K562 (cell line): ENCODE data around the gene EEF2. TPM values are rescaled to one million over a fixed set of nuclear protein-coding genes. Genes with fewer than 3 reads are reported as not detected.
A peak's percentile ranks its signal among the peaks of the same experiment; 100 is the strongest.

ENCODE experiments used
- CHCHD3 ChIP-seq: fragments of 250-450 bp; sonication (Bioruptor Pico); IDR thresholded peaks from 2 replicates; pipeline ENCODE4 v2.1.2; 2022; ENCODE audit warnings: mild to moderate bottlenecking
- KAT2B ChIP-seq: IDR thresholded peaks from one replicate; pipeline ENCODE4 v1.6.1; 2012; ENCODE audit warnings: low read depth, mild to moderate bottlenecking, control low read depth, inconsistent platforms, low read length, moderate library complexity
- RBM15 ChIP-seq: fragments of 200-400 bp; formaldehyde crosslinking; IDR thresholded peaks from 2 replicates; pipeline ENCODE4 v1.6.1; 2018; ENCODE audit warnings: mild to moderate bottlenecking, low read length, moderate library complexity; ENCODE audit not compliant: insufficient read depth
- STAT5A ChIP-seq: IDR thresholded peaks from 2 replicates; pipeline ENCODE4 v1.6.1; 2012; ENCODE audit warnings: low read length, inconsistent platforms, borderline replicate concordance
- ZNF134 ChIP-seq: fragments of 250-450 bp; sonication (Bioruptor Pico); conservative IDR thresholded peaks from 2 replicates; pipeline ENCODE4 v1.4.0; 2020
- polyA plus RNA-seq, 8 experiments: library from polyadenylated mRNA; depleted of rRNA in 4 of 8; stranded (reverse) in 5 of 8; unstranded in 3 of 8; fragments of >200 nt; fragmentation: Nextera tagmentation in 2 of 8; fragmentation: Illumina TruSeq in 1 of 8; extraction: Ambion mirVana in 2 of 8; extraction: Trizol in 1 of 8; gene quantifications; 2 replicates each; pipeline versions ENCODE4 v1.2.1 to v1.2.3, GENCODE V29; 2011 to 2014; ENCODE audit warnings: inconsistent platforms in 1 of 8, missing spikeins in 1 of 8
- total RNA-seq, 7 experiments: library from RNA; depleted of rRNA in 6 of 7; stranded (reverse); fragments of >200 nt in 6 of 7; fragmentation: Illumina TruSeq in 2 of 7; extraction: Trizol in 2 of 7; gene quantifications; 2 replicates each; pipeline versions ENCODE4 v1.2.1 to v1.2.3, GENCODE V29; 2011 to 2021; ENCODE audit warnings: low replicate concordance in 1 of 7
- TF ChIP-seq, protein P1 (sequence below): fragments of 450-650 bp; IDR thresholded peaks from 2 replicates; pipeline ENCODE4 v1.7.1; 2018; ENCODE audit warnings: mild to moderate bottlenecking, low read depth; ENCODE audit not compliant: partially characterized antibody
- TF ChIP-seq, protein P2 (sequence below), 3 experiments: fragments of 200-800 bp in 1 of 3; fragments of 250-450 bp in 1 of 3; fragments of 450-650 bp in 1 of 3; sonication (Bioruptor Pico) in 1 of 3; sonication (Bioruptor generic) in 1 of 3; formaldehyde crosslinking in 1 of 3; IDR thresholded peaks; 2 replicates each; pipeline versions ENCODE4 v1.6.1 to v1.8.0; 2016 to 2022; ENCODE audit warnings: mild to moderate bottlenecking in 2 of 3, missing genetic modification characterization in 2 of 3, missing compliant biosample characterization in 1 of 3, moderate library complexity in 1 of 3
- TF ChIP-seq, protein P3 (sequence below): fragments of 450-650 bp; IDR thresholded peaks from 2 replicates; pipeline ENCODE4 v1.6.1; 2018; ENCODE audit not compliant: partially characterized antibody

The EEF2 gene
- total and polyA plus RNA-seq, 9 of the 15 experiments (the other 6 are each of a cell fraction or from before 2014, with no cell fraction given) = 372 to 3,003 (median 1,453) TPM

DNA sequence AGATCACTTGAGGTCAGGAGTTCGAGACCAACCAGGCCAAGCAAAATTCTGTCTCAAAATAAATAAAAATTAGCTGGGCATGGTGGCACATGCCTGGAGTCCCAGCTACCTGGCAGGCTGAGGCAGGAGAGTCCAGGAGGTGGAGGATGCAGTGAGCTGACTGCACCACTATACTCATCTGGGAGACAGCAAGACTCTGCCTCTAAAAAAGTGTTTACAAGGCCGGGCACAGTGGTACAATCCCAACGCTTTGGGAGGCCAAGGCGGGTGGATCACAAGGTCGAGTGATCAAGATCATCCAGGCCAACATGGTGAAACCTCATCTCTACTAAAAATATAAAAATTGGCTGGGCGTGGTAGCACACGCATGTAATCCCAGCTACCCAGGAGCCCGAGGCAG is 10.1 kb downstream of the EEF2 start (continued):
- no peak for TF ChIP-seq RBM15
- no peak for TF ChIP-seq KAT2B
- no peak for TF ChIP-seq CHCHD3
- TF ChIP-seq, protein P1, sequence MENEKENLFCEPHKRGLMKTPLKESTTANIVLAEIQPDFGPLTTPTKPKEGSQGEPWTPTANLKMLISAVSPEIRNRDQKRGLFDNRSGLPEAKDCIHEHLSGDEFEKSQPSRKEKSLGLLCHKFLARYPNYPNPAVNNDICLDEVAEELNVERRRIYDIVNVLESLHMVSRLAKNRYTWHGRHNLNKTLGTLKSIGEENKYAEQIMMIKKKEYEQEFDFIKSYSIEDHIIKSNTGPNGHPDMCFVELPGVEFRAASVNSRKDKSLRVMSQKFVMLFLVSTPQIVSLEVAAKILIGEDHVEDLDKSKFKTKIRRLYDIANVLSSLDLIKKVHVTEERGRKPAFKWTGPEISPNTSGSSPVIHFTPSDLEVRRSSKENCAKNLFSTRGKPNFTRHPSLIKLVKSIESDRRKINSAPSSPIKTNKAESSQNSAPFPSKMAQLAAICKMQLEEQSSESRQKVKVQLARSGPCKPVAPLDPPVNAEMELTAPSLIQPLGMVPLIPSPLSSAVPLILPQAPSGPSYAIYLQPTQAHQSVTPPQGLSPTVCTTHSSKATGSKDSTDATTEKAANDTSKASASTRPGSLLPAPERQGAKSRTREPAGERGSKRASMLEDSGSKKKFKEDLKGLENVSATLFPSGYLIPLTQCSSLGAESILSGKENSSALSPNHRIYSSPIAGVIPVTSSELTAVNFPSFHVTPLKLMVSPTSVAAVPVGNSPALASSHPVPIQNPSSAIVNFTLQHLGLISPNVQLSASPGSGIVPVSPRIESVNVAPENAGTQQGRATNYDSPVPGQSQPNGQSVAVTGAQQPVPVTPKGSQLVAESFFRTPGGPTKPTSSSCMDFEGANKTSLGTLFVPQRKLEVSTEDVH = peak; percentile 62
- TF ChIP-seq, protein P2, sequence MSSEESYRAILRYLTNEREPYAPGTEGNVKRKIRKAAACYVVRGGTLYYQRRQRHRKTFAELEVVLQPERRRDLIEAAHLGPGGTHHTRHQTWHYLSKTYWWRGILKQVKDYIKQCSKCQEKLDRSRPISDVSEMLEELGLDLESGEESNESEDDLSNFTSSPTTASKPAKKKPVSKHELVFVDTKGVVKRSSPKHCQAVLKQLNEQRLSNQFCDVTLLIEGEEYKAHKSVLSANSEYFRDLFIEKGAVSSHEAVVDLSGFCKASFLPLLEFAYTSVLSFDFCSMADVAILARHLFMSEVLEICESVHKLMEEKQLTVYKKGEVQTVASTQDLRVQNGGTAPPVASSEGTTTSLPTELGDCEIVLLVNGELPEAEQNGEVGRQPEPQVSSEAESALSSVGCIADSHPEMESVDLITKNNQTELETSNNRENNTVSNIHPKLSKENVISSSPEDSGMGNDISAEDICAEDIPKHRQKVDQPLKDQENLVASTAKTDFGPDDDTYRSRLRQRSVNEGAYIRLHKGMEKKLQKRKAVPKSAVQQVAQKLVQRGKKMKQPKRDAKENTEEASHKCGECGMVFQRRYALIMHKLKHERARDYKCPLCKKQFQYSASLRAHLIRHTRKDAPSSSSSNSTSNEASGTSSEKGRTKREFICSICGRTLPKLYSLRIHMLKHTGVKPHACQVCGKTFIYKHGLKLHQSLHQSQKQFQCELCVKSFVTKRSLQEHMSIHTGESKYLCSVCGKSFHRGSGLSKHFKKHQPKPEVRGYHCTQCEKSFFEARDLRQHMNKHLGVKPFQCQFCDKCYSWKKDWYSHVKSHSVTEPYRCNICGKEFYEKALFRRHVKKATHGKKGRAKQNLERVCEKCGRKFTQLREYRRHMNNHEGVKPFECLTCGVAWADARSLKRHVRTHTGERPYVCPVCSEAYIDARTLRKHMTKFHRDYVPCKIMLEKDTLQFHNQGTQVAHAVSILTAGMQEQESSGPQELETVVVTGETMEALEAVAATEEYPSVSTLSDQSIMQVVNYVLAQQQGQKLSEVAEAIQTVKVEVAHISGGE (CRISPR knock-in tag; IDR thresholded peaks at IDR 0.05) = no peak
- TF ChIP-seq, protein P3, sequence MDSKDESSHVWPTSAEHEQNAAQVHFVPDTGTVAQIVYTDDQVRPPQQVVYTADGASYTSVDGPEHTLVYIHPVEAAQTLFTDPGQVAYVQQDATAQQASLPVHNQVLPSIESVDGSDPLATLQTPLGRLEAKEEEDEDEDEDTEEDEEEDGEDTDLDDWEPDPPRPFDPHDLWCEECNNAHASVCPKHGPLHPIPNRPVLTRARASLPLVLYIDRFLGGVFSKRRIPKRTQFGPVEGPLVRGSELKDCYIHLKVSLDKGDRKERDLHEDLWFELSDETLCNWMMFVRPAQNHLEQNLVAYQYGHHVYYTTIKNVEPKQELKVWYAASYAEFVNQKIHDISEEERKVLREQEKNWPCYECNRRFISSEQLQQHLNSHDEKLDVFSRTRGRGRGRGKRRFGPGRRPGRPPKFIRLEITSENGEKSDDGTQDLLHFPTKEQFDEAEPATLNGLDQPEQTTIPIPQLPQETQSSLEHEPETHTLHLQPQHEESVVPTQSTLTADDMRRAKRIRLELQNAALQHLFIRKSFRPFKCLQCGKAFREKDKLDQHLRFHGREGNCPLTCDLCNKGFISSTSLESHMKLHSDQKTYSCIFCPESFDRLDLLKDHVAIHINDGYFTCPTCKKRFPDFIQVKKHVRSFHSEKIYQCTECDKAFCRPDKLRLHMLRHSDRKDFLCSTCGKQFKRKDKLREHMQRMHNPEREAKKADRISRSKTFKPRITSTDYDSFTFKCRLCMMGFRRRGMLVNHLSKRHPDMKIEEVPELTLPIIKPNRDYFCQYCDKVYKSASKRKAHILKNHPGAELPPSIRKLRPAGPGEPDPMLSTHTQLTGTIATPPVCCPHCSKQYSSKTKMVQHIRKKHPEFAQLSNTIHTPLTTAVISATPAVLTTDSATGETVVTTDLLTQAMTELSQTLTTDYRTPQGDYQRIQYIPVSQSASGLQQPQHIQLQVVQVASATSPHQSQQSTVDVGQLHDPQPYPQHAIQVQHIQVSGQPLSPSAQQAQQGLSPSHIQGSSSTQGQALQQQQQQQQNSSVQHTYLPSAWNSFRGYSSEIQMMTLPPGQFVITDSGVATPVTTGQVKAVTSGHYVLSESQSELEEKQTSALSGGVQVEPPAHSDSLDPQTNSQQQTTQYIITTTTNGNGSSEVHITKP = peak; percentile 43
- TF ChIP-seq ZNF134 (CRISPR knock-in tag) = no peak
- TF ChIP-seq STAT5A = 0 out of 2 replicates have a peak, but pooled peaks have one; percentile 0
